GM15510 (cell line): ENCODE measurements around the gene DPM2.

ENCODE experiments used
- POLR2A ChIP-seq: IDR thresholded peaks from 3 replicates; pipeline ENCODE4 v1.6.1; 2011; ENCODE audit warnings: borderline replicate concordance; ENCODE audit not compliant: insufficient read length; ENCODE audit errors: extremely low read depth

DPM2 gene

DNA sequence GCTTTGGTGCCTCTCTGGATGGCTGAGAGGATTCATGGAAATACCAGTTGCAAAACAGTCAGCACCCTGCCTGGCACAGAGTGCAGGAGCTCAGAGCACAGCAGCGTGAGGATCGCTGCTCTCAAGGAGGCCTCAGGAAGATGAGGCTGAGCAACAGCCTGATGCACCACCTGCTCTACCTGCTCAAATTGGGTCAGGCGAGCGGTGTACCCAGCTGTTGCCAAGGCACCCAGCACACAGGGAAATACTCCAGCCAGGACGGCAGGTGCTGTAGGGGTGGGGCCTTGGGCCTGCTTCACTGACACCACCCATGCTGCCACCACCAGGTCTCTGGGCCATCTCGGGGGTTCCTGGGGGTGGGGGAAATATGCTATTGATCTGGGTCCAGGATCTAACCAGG lies 38.8 kb upstream of the DPM2 start:
- no peak for TF ChIP-seq POLR2A

GRCh38 chr9:127975376-127976315 lies 38.0 kb upstream of the DPM2 start:
- TF ChIP-seq POLR2A: no peak

GRCh38 chr9:127974769-127975261 lies 37.2 kb upstream of the DPM2 start:
- no peak for TF ChIP-seq POLR2A

GRCh38 chr9:127974001-127974768 lies 36.5 kb upstream of the DPM2 start:
- TF ChIP-seq POLR2A: no peak

- no peak for TF ChIP-seq POLR2A
Measured at GRCh38 chr9:127973169-127974000, 35.7 kb upstream of the DPM2 start.

- no peak for TF ChIP-seq POLR2A
Measured at GRCh38 chr9:127972236-127972871, 34.7 kb upstream of the DPM2 start.

- no peak for TF ChIP-seq POLR2A
Measured at GRCh38 chr9:127971357-127972235, 33.9 kb upstream of the DPM2 start.

DNA sequence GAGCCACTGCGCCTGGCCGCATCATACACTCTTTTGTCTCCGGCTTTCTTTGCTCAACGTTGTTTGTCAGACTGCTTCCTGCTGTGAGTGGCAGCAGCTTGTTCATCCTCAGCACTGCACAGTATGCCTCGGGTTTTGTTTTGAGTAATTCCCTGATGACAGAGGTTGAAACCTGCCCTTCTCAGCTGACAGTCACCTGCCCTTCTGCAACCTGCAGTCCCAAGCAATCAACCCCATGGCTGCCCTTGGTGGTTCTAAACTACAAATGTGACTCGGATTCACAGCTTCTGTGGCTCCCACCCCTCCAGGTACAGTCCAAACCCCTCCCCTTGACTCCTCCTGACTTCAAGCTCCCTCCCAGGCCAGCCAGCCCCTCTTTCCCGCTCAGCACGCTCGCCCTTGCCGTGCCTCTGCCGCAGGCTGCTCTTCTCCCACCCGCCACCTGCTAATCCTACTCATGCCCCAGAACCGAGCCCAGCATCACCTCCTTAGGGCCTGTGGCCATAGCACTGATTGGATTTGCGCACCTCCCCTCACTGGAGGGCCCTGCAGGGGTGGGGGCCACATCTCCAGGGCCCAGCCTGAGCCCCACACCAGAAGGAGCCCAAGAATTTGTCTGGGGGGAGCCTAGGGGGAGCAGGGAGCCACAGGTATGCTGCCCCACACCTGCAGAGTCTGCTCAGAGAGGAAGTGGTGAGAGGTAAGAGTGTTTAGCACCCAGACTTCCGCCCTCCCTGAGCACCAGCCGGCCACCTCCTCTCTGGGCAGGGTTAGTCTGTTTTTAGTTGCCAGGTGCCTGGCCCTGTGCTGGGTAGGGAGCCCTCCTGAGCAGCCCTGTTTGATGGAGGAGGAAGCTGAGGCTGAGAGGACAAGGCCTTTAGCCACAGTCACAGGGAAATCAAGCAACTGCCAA lies 33.0 kb upstream of the DPM2 start:
- no peak for TF ChIP-seq POLR2A

DNA sequence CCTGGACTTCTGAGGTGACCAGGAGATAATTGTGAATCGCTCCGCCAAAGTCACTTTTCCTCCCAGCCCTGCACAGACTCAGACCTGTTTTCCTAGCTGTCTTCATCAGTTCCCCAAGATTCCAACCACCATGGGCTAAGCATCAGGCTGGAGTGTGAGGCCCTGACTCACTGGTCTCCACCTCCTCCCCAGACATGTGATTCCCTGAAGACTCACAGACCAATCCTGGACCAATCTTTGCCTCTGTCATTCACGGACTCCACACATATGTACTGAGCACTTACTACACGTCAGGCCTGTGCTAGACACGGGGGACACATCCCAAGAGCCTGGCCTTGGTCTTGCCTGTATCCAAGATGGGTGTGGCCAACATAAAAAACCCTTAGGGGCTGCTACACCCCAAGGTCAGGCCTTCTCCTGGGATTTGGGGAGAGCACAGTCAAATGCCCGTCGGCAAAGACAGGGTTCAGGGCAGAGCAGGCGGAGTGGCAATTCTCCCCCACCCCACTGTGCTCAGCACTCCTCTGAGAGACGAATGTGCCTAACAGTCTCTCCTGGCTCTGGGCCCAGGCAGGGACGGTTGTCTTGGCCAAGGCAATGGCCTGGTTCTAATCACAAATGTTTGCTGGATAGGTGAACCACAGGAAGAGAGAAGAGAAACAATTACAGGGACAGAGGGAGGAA lies 31.2 kb upstream of the DPM2 start:
- no peak for TF ChIP-seq POLR2A

DNA sequence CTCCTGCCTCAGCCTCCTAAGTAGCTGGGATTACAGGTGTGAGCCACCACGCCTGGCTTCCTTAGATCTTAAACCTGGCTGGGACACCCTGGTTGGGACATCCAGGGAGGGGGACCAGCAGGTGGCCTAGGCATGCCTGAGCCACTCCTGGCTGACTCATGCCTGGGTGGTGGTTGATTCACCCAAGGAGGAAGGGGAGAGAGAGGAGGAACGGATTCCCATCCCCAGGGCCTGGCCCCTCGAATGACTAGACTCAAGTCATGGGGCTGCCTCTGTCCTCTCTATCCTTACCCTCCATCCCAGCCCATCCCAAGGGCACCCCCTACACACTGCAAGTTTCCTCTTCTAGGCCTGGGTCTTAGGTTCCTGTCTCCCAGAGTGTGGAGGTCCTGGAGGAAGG lies 30.4 kb upstream of the DPM2 start:
- no peak for TF ChIP-seq POLR2A

GRCh38 chr9:127967151-127967809 lies 29.6 kb upstream of the DPM2 start:
- TF ChIP-seq POLR2A: no peak
